Breast epithelium (tissue), 3 donors: Measurements from ENCODE around the gene NOD2.

Source experiments
- CTCF ChIP-seq, 3 donors: fragments of 450-650 bp; IDR thresholded peaks; one replicate each; pipeline ENCODE4 v1.5.1; 2016 to 2017; ENCODE audit warnings: antibody characterized with exemption in 3 of 3, mild to moderate bottlenecking in 3 of 3, moderate library complexity in 3 of 3
- POLR2A ChIP-seq: fragments of 450-650 bp; IDR thresholded peaks from one replicate; pipeline ENCODE4 v1.6.1; 2016; ENCODE audit warnings: antibody characterized with exemption, mild to moderate bottlenecking, moderate library complexity
- POLR2AphosphoS5 ChIP-seq, 3 donors: sonication (generic); formaldehyde crosslinking; IDR thresholded peaks; one replicate each; pipeline ENCODE4 v1.6.1; 2017; ENCODE audit warnings: antibody characterized with exemption in 3 of 3

- TF ChIP-seq CTCF (IDR thresholded peaks at IDR 0.05) (no peak), POLR2AphosphoS5 (IDR thresholded peaks at IDR 0.05) (no peak), POLR2A (no peak)
These were observed 85.1 kb downstream of the NOD2 start for GRCh38 chr16:50778284-50779163.
